C4-2B (cell line): Measurements from ENCODE around the gene LTB4R2.

Experiments used
- ZFX ChIP-seq: fragments of 450-650 bp; IDR thresholded peaks from 2 replicates; pipeline ENCODE4 v1.6.1; 2017
- TF ChIP-seq, protein P1 (sequence below): fragments of 450-650 bp; conservative IDR thresholded peaks from 2 replicates; pipeline ENCODE4 v1.5.1; 2017; ENCODE audit warnings: mild to moderate bottlenecking

DNA sequence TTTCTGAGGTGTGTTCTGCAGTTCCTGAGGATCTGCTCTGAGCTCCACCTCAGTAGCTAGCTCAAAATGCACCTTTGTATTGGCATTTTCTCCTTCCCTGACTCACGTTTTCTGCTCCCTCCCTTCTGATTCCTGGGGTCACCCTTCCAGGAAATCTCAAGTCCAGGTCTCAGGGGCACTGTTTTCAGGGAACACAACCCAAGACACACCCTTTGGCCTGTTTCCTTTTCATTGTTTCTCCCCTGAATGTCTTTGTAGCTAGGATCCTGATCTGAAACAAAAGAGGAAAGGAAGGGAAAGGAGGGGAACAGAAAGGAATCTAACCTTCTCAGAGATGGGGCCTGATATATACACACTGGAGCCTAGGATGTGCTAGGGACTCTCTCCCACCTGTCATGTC lies 37.2 kb downstream of the LTB4R2 start:
- TF ChIP-seq, protein P1, sequence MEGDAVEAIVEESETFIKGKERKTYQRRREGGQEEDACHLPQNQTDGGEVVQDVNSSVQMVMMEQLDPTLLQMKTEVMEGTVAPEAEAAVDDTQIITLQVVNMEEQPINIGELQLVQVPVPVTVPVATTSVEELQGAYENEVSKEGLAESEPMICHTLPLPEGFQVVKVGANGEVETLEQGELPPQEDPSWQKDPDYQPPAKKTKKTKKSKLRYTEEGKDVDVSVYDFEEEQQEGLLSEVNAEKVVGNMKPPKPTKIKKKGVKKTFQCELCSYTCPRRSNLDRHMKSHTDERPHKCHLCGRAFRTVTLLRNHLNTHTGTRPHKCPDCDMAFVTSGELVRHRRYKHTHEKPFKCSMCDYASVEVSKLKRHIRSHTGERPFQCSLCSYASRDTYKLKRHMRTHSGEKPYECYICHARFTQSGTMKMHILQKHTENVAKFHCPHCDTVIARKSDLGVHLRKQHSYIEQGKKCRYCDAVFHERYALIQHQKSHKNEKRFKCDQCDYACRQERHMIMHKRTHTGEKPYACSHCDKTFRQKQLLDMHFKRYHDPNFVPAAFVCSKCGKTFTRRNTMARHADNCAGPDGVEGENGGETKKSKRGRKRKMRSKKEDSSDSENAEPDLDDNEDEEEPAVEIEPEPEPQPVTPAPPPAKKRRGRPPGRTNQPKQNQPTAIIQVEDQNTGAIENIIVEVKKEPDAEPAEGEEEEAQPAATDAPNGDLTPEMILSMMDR, result no peak
- TF ChIP-seq ZFX, result no peak
